MCF 10A (cell line): ENCODE data around the gene CLIP3. TPM values are rescaled to one million over a fixed set of nuclear protein-coding genes. Genes with fewer than 3 reads are reported as not detected.

ENCODE experiments used
- BruUV-seq: library from RNA; stranded (reverse); fragments of 400-500 nt; replicated peaks from 2 replicates; lab custom pipeline; 2021; lab: Mats Ljungman, UMichigan
- CTCF ChIA-PET: fragments of 300-600 bp; sonication (Branson Sonifier 250); formaldehyde crosslinking; extraction: SDS; loops from one replicate; lab custom pipeline; 2021; ENCODE audit warnings: antibody characterized with exemption, inconsistent platforms; lab: Yijun Ruan, JAX
- POLR2A ChIA-PET: fragments of 300-600, 350-650 bp; sonication (Branson Sonifier 250); formaldehyde crosslinking; extraction: SDS; loops from one replicate; lab custom pipeline; 2020; ENCODE audit warnings: antibody characterized with exemption, inconsistent platforms; lab: Yijun Ruan, JAX
- DNase-seq: peaks from one replicate; pipeline ENCODE4 v3.0.0-alpha.2; 2018; ENCODE audit not compliant: unreplicated experiment
- H3K27ac Mint-ChIP-seq: one replicate; pipeline ENCODE4 v1.8.0; 2022; ENCODE audit warnings: mild to moderate bottlenecking, low read depth, mixed read lengths; ENCODE audit not compliant: unreplicated experiment
- H3K27me3 Mint-ChIP-seq: one replicate; pipeline ENCODE4 v1.8.0; 2022; ENCODE audit warnings: mixed read lengths; ENCODE audit not compliant: insufficient read depth, unreplicated experiment
- H3K36me3 Mint-ChIP-seq: one replicate; pipeline ENCODE4 v1.8.0; 2022; ENCODE audit warnings: mild to moderate bottlenecking, moderate library complexity, mixed read lengths; ENCODE audit not compliant: insufficient read depth, unreplicated experiment
- H3K4me1 Mint-ChIP-seq: one replicate; pipeline ENCODE4 v1.8.0; 2022; ENCODE audit warnings: mixed read lengths; ENCODE audit not compliant: insufficient read depth, unreplicated experiment
- H3K4me3 Mint-ChIP-seq: one replicate; pipeline ENCODE4 v1.8.0; 2022; ENCODE audit warnings: mild to moderate bottlenecking, moderate library complexity, mixed read lengths; ENCODE audit not compliant: unreplicated experiment
- H3K9me3 Mint-ChIP-seq: one replicate; pipeline ENCODE4 v1.8.0; 2022; ENCODE audit warnings: mixed read lengths; ENCODE audit not compliant: unreplicated experiment
- CTCF ChIP-seq: fragments of 200-600 bp; IDR thresholded peaks from one replicate; pipeline ENCODE4 v1.8.0; 2022; ENCODE audit warnings: antibody characterized with exemption, mild to moderate bottlenecking; ENCODE audit not compliant: unreplicated experiment
- intact Hi-C: fragments of 100-400 bp; cut with micrococcal nuclease; formaldehyde crosslinking; loops from 2 replicates; pipeline ENCODE4 v1.14.1; 2022
- total RNA-seq: library from RNA; stranded (reverse); gene quantifications from 2 replicates; pipeline ENCODE4 v1.2.3, GENCODE V29; 2022

CLIP3 gene
- total RNA-seq, 1 experiment from 2014 or later = 1.2 TPM

GRCh38 chr19:36051637-36052036, 19.0 kb upstream of the CLIP3 start:
- DNase-seq = no peak
- intact Hi-C loops = no loop called here
- no peak for TF ChIP-seq CTCF
- Mint-ChIP-seq H3K9me3 (no peaks in the 10 kb centered on the region), H3K27ac (no peak overlapping the region), H3K4me1 (peaks cover 7% of the 10 kb centered on the region), H3K27me3 (no peaks in the 10 kb centered on the region), H3K4me3 (no peak overlapping the region), H3K36me3 (no peaks in the 10 kb centered on the region)
- no TSS peak for BruUV-seq
- ChIA-PET CTCF (no interaction called here), POLR2A (no interaction called here)

DNA sequence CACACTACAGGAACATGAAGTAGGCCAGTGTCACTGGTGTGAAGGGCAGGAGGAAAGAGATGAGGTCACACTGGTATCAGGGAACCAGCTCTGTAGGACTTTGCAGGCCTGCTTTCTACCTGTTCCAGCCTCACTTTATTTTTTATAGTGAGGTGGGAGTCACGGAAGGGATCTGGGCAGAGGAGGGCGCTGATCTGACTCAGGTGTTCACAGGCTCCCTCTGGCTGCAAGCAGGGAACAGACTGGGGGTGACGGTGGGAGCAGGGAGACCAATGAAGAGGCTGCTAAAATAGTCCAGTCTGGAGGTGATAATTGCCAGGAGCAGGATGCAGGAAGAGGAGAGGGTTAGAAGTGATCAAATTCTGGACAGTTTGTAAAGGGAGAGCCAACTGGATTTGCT, 18.6 kb upstream of the CLIP3 start:
- DNase-seq = peak; percentile 35
- BruUV-seq = no TSS peak
- CTCF ChIA-PET = no interaction called here
- intact Hi-C loops = no loop called here
- POLR2A ChIA-PET = no interaction called here
- H3K36me3 Mint-ChIP-seq = no peaks in the 10 kb centered on the region
- H3K4me3 Mint-ChIP-seq = no peak overlapping the region
- no peaks in the 10 kb centered on the region for H3K9me3 Mint-ChIP-seq
- no peak for TF ChIP-seq CTCF
- H3K4me1 Mint-ChIP-seq = peaks cover 10% of the 10 kb centered on the region
- no peaks in the 10 kb centered on the region for H3K27me3 Mint-ChIP-seq
- H3K27ac Mint-ChIP-seq = no peak overlapping the region

GRCh38 chr19:36049080-36049698, 16.5 kb upstream of the CLIP3 start:
- BruUV-seq = no TSS peak
- no peaks in the 10 kb centered on the region for H3K36me3 Mint-ChIP-seq
- POLR2A ChIA-PET = interaction anchor here (0.6 to 0.7 kb wide), 2 partner anchors 16 to 119 kb away, joined by 3 to 4 read pairs; no protein-coding TSS in a partner anchor
- CTCF ChIA-PET = interaction anchor here (0.7 to 0.8 kb wide), 2 partner anchors 12 to 54 kb away, joined by 3 read pairs; partner anchors contain the start of gene SDHAF1
- H3K4me1 Mint-ChIP-seq = peaks cover 12% of the 10 kb centered on the region
- peak; percentile 81 for DNase-seq
- no peaks in the 10 kb centered on the region for H3K27me3 Mint-ChIP-seq
- no peak overlapping the region for H3K4me3 Mint-ChIP-seq
- intact Hi-C loops = no loop called here
- no peak overlapping the region for H3K27ac Mint-ChIP-seq
- no peak for TF ChIP-seq CTCF
- H3K9me3 Mint-ChIP-seq = no peaks in the 10 kb centered on the region

DNA sequence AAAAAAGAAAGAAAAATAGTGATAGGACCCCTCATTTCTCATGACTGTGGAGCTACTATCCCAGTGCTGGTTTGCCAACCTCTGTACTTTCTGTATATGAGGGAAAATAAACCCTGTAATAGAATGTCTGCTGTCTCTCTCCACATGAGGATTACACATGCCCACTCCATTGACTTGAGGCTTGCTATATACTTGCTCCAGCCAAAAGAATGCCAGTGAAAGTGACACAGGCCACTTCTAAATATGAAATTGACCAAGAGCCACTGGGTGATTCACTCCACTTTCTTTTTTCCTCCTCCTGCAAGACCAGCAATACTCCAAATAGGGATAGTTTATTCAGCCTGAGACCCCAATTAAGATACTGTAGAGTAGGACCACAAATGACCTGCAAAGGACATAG, 15.2 kb upstream of the CLIP3 start:
- no peak for DNase-seq

More for the DNA sequence above, 15.2 kb upstream of the CLIP3 start:
- Mint-ChIP-seq H3K27me3 (no peaks in the 10 kb centered on the region), H3K4me3 (no peak overlapping the region), H3K4me1 (peaks cover 17% of the 10 kb centered on the region), H3K9me3 (no peaks in the 10 kb centered on the region), H3K36me3 (peaks cover 4% of the 10 kb centered on the region), H3K27ac (no peak overlapping the region)
- ChIA-PET POLR2A (no interaction called here), CTCF (interaction anchor here (1.1 kb wide), 1 partner anchor 26 kb away, joined by 5 read pairs; no protein-coding TSS in a partner anchor)
- BruUV-seq = no TSS peak
- no peak for TF ChIP-seq CTCF
- intact Hi-C loops = no loop called here
